Left ventricle myocardium inferior (tissue), 1 donor: ENCODE data around the gene FRMD3. TPM values are rescaled to one million over a fixed set of nuclear protein-coding genes. Genes with fewer than 3 reads are reported as not detected.

Source experiments
- DNase-seq: peaks from one replicate; pipeline ENCODE4 v3.0.0-alpha.2; 2020
- H3K27ac ChIP-seq: fragments of 200-600 bp; replicated peaks from 2 replicates; pipeline ENCODE4 v1.8.0; 2021
- H3K27me3 ChIP-seq: fragments of 200-600 bp; 2 replicates; pipeline ENCODE4 v1.8.0; 2021; ENCODE audit warnings: low read depth
- H3K36me3 ChIP-seq: fragments of 200-600 bp; 2 replicates; pipeline ENCODE4 v1.8.0; 2021
- H3K4me1 ChIP-seq: fragments of 200-600 bp; 2 replicates; pipeline ENCODE4 v1.8.0; 2021
- H3K4me3 ChIP-seq: fragments of 200-600 bp; 2 replicates; pipeline ENCODE4 v1.8.0; 2021; ENCODE audit warnings: mild to moderate bottlenecking, moderate library complexity
- H3K9me3 ChIP-seq: fragments of 200-600 bp; replicated peaks from 2 replicates; pipeline ENCODE4 v1.8.0; 2021
- CTCF ChIP-seq: fragments of 200-600 bp; IDR thresholded peaks from 2 replicates; pipeline ENCODE4 v1.8.0; 2021; ENCODE audit warnings: antibody characterized with exemption, mild to moderate bottlenecking, borderline replicate concordance
- intact Hi-C: fragments of 100-400 bp; cut with micrococcal nuclease; formaldehyde crosslinking; loops from one replicate; pipeline ENCODE4 v1.11.0; 2022
- total RNA-seq: library from RNA; stranded (reverse); fragmentation: NEBNext Ultra II Directional; extraction: Animal tissue kit (Norgen Biotek cat#: 25700); gene quantifications from one replicate; pipeline ENCODE4 v1.2.1, GENCODE V29; 2021
- donor health status: DM: no; HTN: yes; CAD: no; lungs with severe emphysema.

FRMD3 gene
- total RNA-seq, 1 donor from 2014 or later = 131 TPM

- no peak for TF ChIP-seq CTCF
- Histone ChIP-seq H3K4me1 (peaks cover 7% of the 10 kb centered on the region), H3K9me3 (no peaks in the 10 kb centered on the region), H3K4me3 (no peak overlapping the region), H3K36me3 (no peaks in the 10 kb centered on the region), H3K27ac (peak overlapping the region; percentile 85), H3K27me3 (no peaks in the 10 kb centered on the region)
- peak; percentile 64 for DNase-seq
- intact Hi-C loops = loop anchor here (2.0 kb wide), 1 partner anchor 25 kb away; no protein-coding TSS in a partner anchor
These were observed 182.5 kb downstream of the FRMD3 start for GRCh38 chr9:83355729-83356151.

- H3K4me1 ChIP-seq = peaks cover 7% of the 10 kb centered on the region
- no peak for TF ChIP-seq CTCF
- no peaks in the 10 kb centered on the region for H3K9me3 ChIP-seq
- H3K4me3 ChIP-seq = no peak overlapping the region
- intact Hi-C loops = loop anchor here (2.0 kb wide), 1 partner anchor 26 kb away; no protein-coding TSS in a partner anchor
- peak; percentile 36 for DNase-seq
- H3K36me3 ChIP-seq = no peaks in the 10 kb centered on the region
- peak overlapping the region; percentile 85 for H3K27ac ChIP-seq
- H3K27me3 ChIP-seq = no peaks in the 10 kb centered on the region
These were observed 183.2 kb downstream of the FRMD3 start for GRCh38 chr9:83355024-83355444.

- Histone ChIP-seq H3K36me3 (no peaks in the 10 kb centered on the region), H3K4me3 (no peak overlapping the region), H3K27me3 (no peaks in the 10 kb centered on the region), H3K9me3 (no peaks in the 10 kb centered on the region), H3K27ac (peak overlapping the region; percentile 7), H3K4me1 (peaks cover 21% of the 10 kb centered on the region)
- intact Hi-C loops = no loop called here
- TF ChIP-seq CTCF = no peak
- DNase-seq = no peak
These were observed 189.2 kb downstream of the FRMD3 start for GRCh38 chr9:83349031-83349430.

- H3K9me3 ChIP-seq = no peaks in the 10 kb centered on the region
- no peak for TF ChIP-seq CTCF
- no peak for DNase-seq
- peak overlapping the region; percentile 16 for H3K27ac ChIP-seq
- peaks cover 21% of the 10 kb centered on the region for H3K4me1 ChIP-seq
- H3K27me3 ChIP-seq = no peaks in the 10 kb centered on the region
- intact Hi-C loops = no loop called here
- H3K36me3 ChIP-seq = peaks cover 5% of the 10 kb centered on the region
- H3K4me3 ChIP-seq = no peak overlapping the region
These were observed 191.4 kb downstream of the FRMD3 start for GRCh38 chr9:83346655-83347420.

- Histone ChIP-seq H3K4me1 (peaks cover 21% of the 10 kb centered on the region), H3K36me3 (peaks cover 5% of the 10 kb centered on the region), H3K9me3 (no peaks in the 10 kb centered on the region), H3K27me3 (no peaks in the 10 kb centered on the region), H3K27ac (peak overlapping the region; percentile 24), H3K4me3 (no peak overlapping the region)
- no peak for DNase-seq
- intact Hi-C loops = no loop called here
- TF ChIP-seq CTCF = no peak
These were observed 194.7 kb downstream of the FRMD3 start for GRCh38 chr9:83343366-83343999.
